Osteoblast (primary cell): ENCODE data around the gene NAALADL1. TPM values are rescaled to one million over a fixed set of nuclear protein-coding genes. Genes with fewer than 3 reads are reported as not detected.

ENCODE experiments used
- DNase-seq: peaks from one replicate; pipeline ENCODE4 v3.0.0; 2011; ENCODE audit warnings: low spot score, mixed read lengths; ENCODE audit not compliant: insufficient read length; ENCODE audit errors: missing footprints
- H2AFZ ChIP-seq: 2 replicates; pipeline ENCODE4 v1.6.0; 2011; ENCODE audit warnings: mild to moderate bottlenecking, low read length
- H3K27ac ChIP-seq: 2 replicates; pipeline ENCODE4 v1.5.1; 2011; ENCODE audit warnings: mild to moderate bottlenecking, low read depth, low read length, moderate library complexity
- H3K27me3 ChIP-seq: 2 replicates; pipeline ENCODE4 v1.6.0; 2012; ENCODE audit warnings: mild to moderate bottlenecking, control low read depth, inconsistent platforms, low read length, moderate library complexity; ENCODE audit not compliant: insufficient read depth
- H3K36me3 ChIP-seq: 2 replicates; pipeline ENCODE4 v1.5.1; 2011; ENCODE audit warnings: mild to moderate bottlenecking, low read length, control low read depth, moderate library complexity; ENCODE audit not compliant: insufficient read depth
- H3K4me1 ChIP-seq: 2 replicates; pipeline ENCODE4 v1.5.1; 2011; ENCODE audit warnings: mild to moderate bottlenecking, low read length, control low read depth, moderate library complexity; ENCODE audit not compliant: insufficient read depth
- H3K4me2 ChIP-seq: 2 replicates; pipeline ENCODE4 v1.6.0; 2011; ENCODE audit warnings: mild to moderate bottlenecking, low read length; ENCODE audit not compliant: insufficient read depth
- H3K4me3 ChIP-seq: fragments of 200-600 bp; sonication (generic); 3 replicates; pipeline ENCODE4 v1.5.1; 2012; ENCODE audit warnings: mild to moderate bottlenecking, low read length, inconsistent platforms; ENCODE audit not compliant: insufficient read depth
- H3K79me2 ChIP-seq: 2 replicates; pipeline ENCODE4 v1.6.0; 2012; ENCODE audit warnings: mild to moderate bottlenecking, low read length, control low read depth, inconsistent platforms; ENCODE audit not compliant: insufficient read depth
- H3K9me3 ChIP-seq: 2 replicates; pipeline ENCODE4 v1.5.1; 2011; ENCODE audit warnings: low read depth, low read length, control low read depth
- H4K20me1 ChIP-seq: 2 replicates; pipeline ENCODE4 v1.6.0; 2012; ENCODE audit warnings: mild to moderate bottlenecking, low read length, control low read depth; ENCODE audit not compliant: insufficient read depth
- total RNA-seq: library from RNA; depleted of rRNA; stranded (reverse); fragments of >200 nt; gene quantifications from 2 replicates; pipeline ENCODE4 v1.2.3, GENCODE V29; 2012
- TF ChIP-seq, protein P1 (sequence below): IDR thresholded peaks from 2 replicates; pipeline ENCODE4 v1.5.1; 2011; ENCODE audit warnings: mild to moderate bottlenecking, low read depth, low read length, moderate library complexity; ENCODE audit errors: extremely low read depth

NAALADL1 gene
- total RNA-seq, 1 donor = 17.7 TPM

DNA sequence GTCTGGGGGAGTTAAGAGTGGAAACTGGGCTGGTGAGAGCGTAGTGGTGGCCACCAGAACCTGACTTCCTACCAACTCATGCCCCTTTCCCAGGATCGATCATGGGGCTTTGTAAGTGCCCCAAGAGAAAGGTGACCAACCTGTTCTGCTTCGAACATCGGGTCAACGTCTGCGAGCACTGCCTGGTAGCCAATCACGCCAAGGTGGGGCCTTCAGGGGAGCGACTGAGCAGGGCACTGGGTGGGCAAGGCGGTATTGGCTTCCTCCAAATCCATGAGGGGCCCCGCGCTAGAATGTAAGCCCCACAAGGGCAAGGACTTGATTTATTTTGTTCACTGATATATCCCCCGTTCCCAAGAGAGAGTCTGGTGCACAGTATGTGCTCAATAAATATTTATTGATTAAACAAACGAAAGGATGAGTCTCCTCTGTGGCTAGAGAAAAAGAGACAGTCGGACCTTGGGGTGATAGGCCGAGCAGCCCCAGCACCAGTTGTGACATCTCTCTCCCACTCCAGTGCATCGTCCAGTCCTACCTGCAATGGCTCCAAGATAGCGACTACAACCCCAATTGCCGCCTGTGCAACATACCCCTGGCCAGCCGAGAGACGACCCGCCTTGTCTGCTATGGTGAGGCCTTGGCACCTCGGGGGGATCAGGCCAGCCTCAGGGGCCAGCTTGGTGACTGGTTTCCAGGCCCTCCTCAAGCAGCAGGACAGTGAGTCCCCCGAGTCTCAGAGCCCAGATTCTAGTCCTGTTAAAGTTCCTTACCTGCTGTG is 26.4 kb upstream of the NAALADL1 start:
- Histone ChIP-seq H4K20me1 (no peaks in the 10 kb centered on the region), H3K27ac (peak overlapping the region; percentile 91), H3K36me3 (peaks cover 46% of the 10 kb centered on the region), H3K27me3 (no peaks in the 10 kb centered on the region), H3K4me3 (peak overlapping the region; percentile 97), H3K4me1 (peaks cover 22% of the 10 kb centered on the region), H3K9me3 (no peaks in the 10 kb centered on the region), H2AFZ (peak overlapping the region; percentile 92), H3K79me2 (peaks cover 53% of the 10 kb centered on the region), H3K4me2 (peak overlapping the region; percentile 99)
- TF ChIP-seq, protein P1, sequence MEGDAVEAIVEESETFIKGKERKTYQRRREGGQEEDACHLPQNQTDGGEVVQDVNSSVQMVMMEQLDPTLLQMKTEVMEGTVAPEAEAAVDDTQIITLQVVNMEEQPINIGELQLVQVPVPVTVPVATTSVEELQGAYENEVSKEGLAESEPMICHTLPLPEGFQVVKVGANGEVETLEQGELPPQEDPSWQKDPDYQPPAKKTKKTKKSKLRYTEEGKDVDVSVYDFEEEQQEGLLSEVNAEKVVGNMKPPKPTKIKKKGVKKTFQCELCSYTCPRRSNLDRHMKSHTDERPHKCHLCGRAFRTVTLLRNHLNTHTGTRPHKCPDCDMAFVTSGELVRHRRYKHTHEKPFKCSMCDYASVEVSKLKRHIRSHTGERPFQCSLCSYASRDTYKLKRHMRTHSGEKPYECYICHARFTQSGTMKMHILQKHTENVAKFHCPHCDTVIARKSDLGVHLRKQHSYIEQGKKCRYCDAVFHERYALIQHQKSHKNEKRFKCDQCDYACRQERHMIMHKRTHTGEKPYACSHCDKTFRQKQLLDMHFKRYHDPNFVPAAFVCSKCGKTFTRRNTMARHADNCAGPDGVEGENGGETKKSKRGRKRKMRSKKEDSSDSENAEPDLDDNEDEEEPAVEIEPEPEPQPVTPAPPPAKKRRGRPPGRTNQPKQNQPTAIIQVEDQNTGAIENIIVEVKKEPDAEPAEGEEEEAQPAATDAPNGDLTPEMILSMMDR = no peak
- peak; percentile 69 for DNase-seq

DNA sequence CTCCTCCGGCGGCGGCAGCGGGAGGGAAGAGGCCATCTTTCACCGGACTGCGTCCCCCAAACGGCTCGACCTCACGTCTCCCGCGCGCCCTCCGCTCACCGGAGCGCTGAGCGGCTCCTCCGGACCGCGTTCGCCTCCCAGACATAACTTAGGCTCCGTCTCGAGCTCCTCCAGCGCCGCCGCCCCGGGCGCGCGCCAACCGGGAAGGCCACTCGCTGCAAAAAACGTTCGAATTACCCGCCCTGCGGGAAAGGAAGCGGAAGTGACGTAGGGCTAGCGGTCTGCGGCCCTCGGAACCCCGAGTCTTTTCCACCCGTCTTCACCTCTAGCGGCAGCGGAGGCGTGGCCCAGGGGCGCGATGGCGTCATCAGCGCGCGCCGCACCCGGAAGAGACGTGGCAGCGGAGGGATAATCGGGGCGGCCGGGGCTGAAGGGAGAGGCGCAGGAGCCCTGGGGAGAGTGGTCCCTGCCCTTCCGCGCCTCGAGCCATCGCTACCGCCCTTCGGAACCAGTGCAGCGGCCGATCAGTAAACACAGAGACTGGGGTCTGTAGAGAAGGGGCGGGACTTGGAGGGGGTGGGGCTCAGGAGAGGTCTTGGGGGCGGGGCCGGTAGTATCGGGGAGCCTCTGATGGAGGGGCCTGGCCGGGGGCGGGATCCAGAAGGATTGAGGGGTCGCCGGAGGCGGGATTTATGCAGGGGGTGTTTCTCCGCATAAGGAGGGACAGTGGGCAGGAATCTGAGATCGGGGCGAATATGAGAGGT is 25.7 kb upstream of the NAALADL1 start, which contains the start of the genes CDCA5 and ZFPL1:
CDCA5 (minus strand) TSS at position 207 of the 764 bp plus-strand sequence; CDS start at position 145, 62 bp downstream.
ZFPL1 (plus strand) TSS at position 389 of the 764 bp plus-strand sequence. CDS start 477 bp downstream, outside the sequence.
- no peaks in the 10 kb centered on the region for H3K9me3 ChIP-seq
- H3K27me3 ChIP-seq = no peaks in the 10 kb centered on the region
- peak; percentile 100 for DNase-seq
- peak within 1 kb of the TSS; percentile 91 for H3K27ac ChIP-seq
- H2AFZ ChIP-seq = peak within 1 kb of the TSS; percentile 95
- peaks cover 47% of the 10 kb centered on the region for H3K36me3 ChIP-seq
- peaks cover 56% of the 10 kb centered on the region for H3K79me2 ChIP-seq
- peak within 1 kb of the TSS; percentile 97 for H3K4me3 ChIP-seq
- H4K20me1 ChIP-seq = no peaks in the 10 kb centered on the region
- H3K4me1 ChIP-seq = peaks cover 22% of the 10 kb centered on the region
- H3K4me2 ChIP-seq = peak within 1 kb of the TSS; percentile 99
- TF ChIP-seq, protein P1 = no peak

DNA sequence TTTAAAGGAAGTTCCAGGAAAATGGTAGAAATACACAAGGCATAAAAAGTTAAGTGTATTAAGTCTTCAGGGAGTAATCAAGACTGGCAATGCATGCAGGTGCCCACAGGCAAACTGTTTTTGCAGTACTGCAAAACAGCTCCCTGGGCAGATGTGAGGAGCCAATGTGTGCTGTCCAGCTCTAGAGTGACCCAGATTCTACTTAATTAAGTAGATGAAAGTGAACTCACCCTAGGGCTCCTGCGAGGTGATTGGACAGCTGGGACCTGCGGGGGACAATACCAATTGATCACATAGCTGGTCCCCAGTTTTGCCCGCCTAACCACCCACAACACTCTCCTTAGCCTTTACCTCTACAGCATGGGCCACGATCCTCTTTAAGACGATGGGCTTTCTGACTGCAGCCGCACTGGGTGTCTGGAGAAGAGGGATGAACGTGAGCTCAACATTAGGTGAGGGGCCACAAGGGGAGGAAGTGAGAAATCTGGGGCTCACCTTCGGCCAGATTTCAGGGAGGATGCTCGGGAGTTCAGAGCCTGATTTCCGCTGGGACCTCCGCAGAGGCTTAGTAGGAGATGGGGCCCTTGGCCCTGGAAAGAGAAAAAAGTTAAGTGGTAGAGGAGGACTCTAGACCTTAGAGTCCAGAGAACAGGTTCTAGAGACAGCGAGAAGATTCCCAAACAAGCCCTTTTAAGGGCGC is 24.9 kb upstream of the NAALADL1 start:
- DNase-seq = peak; percentile 15
- Histone ChIP-seq H3K36me3 (peaks cover 43% of the 10 kb centered on the region), H3K79me2 (peaks cover 64% of the 10 kb centered on the region)

More for the DNA sequence above, 24.9 kb upstream of the NAALADL1 start:
- TF ChIP-seq, protein P1 = no peak
- Histone ChIP-seq H4K20me1 (no peaks in the 10 kb centered on the region), H3K27ac (peak overlapping the region; percentile 91), H2AFZ (peak overlapping the region; percentile 95), H3K27me3 (no peaks in the 10 kb centered on the region), H3K4me1 (peaks cover 22% of the 10 kb centered on the region), H3K4me3 (peak overlapping the region; percentile 97), H3K9me3 (no peaks in the 10 kb centered on the region), H3K4me2 (peak overlapping the region; percentile 88)
